OCI-M1 (cell line): ENCODE data around the gene COA6.
"Not testable (repeated sequence)": the region's sequence is repeated elsewhere in the genome, so short reads cannot be mapped to it uniquely, and the experiment has no call there.

Experiments
- DNase-seq: peaks from one replicate; lab custom pipeline; 2025; lab: John Stamatoyannopoulos, UW

COA6 gene

GRCh38 chr1:234373064-234373958 lies at the start of gene COA6:
Gene COA6 (plus strand): TSS chr1:234373456. CDS start chr1:234373467, 11 bp downstream.
- DNase-seq = peak; percentile 99

- DNase-seq = no peak
These were observed 48.4 kb upstream of the COA6 start for GRCh38 chr1:234324821-234325220.

GRCh38 chr1:234325878-234326496 lies 47.3 kb upstream of the COA6 start:
- DNase-seq = peak; percentile 67

GRCh38 chr1:234326497-234327366 lies 46.5 kb upstream of the COA6 start:
- peak; percentile 92 for DNase-seq

GRCh38 chr1:234327577-234328164 lies 45.6 kb upstream of the COA6 start:
- no peak for DNase-seq

- DNase-seq = no peak
These were observed 42.4 kb upstream of the COA6 start for GRCh38 chr1:234330843-234331215.

- no peak for DNase-seq
These were observed 41.7 kb upstream of the COA6 start for GRCh38 chr1:234331507-234331906.

- no peak for DNase-seq
These were observed 36.9 kb upstream of the COA6 start for GRCh38 chr1:234336359-234336758.

GRCh38 chr1:234337233-234337632 lies 36.0 kb upstream of the COA6 start:
- DNase-seq = peak; percentile 24

- no peak for DNase-seq
These were observed 32.7 kb upstream of the COA6 start for GRCh38 chr1:234340528-234340927.

- DNase-seq = no peak
These were observed 30.5 kb upstream of the COA6 start for GRCh38 chr1:234342774-234343173.

GRCh38 chr1:234345237-234345636 lies 28.0 kb upstream of the COA6 start:
- no peak for DNase-seq

- DNase-seq = no peak
These were observed 24.3 kb upstream of the COA6 start for GRCh38 chr1:234348964-234349363.

GRCh38 chr1:234355782-234356510 lies 17.3 kb upstream of the COA6 start:
- no peak for DNase-seq

- DNase-seq = not testable (repeated sequence)
These were observed 16.5 kb upstream of the COA6 start for GRCh38 chr1:234356615-234357269.

GRCh38 chr1:234357831-234358230 lies 15.4 kb upstream of the COA6 start:
- DNase-seq = no peak

GRCh38 chr1:234361102-234361603 lies 12.1 kb upstream of the COA6 start:
- DNase-seq = peak; percentile 29

GRCh38 chr1:234362558-234362957 lies 10.7 kb upstream of the COA6 start:
- no peak for DNase-seq

- DNase-seq = no peak
These were observed 4.8 kb upstream of the COA6 start for GRCh38 chr1:234368320-234369032.

GRCh38 chr1:234369033-234369430 lies 4.2 kb upstream of the COA6 start:
- no peak for DNase-seq
